Activated CD8-positive, alpha-beta memory T cell treated with anti-CD3 and anti-CD28 coated beads, Interleukin-2, amount 50 U/mL, for 48 hours (primary cell): Measurements from ENCODE around the gene APEH.
"Not testable (repeated sequence)": the region's sequence is repeated elsewhere in the genome, so short reads cannot be mapped to it uniquely, and the experiment has no call there.

ENCODE experiments used
- DNase-seq: peaks from one replicate; pipeline ENCODE4 v3.0.0-alpha.2; 2020

Gene APEH

GRCh38 chr3:49670940-49671290 is 3.2 kb upstream of the APEH start:
- no peak for DNase-seq

DNA sequence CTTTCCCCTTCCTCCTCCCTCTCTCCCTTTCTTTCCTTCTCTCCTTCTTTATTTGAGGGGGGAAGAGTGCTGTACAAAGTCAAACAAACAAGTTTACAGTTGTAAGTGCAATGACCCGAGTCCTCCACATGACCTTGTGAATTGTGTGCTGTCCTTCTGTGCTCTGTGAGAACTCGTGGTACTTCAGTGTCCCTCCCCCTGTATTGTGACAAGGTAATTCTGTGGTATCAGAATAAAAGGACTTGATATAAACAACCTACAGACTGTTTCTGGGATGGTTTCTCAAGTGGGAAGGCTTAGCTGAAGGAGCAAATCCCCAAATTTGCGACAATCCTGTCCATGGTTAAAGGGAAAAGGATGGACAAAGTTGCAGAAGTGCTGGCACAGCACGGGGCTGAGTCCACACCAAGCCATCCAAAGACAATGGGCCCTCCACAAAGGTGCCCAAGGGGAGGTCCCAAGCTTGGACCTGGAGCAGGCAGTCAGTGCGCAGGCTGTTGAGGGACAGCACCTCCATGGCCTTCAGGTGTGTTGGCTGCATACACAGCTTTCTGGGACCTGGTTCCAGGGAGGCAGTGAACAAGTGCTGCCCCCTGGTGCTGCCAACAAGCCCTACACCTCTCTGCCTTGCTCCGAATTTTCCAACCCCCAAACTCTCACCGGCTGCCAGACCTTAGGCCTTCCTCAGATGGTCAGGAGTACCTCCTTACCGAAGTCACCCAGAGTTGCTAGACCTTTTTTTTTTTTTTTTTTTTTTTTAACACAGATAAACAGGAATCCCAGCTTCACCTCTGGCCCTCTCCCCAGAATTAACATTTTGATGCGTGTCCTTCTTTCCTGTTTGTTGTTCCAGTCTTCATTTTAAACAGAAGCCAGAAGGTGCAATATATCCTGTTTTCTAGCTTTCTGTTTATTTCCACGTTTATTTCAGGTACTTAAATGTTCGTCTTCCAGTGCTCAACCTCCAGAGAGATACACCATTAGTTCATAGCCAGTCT is 2.6 kb upstream of the APEH start:
- peak; percentile 86 for DNase-seq

DNA sequence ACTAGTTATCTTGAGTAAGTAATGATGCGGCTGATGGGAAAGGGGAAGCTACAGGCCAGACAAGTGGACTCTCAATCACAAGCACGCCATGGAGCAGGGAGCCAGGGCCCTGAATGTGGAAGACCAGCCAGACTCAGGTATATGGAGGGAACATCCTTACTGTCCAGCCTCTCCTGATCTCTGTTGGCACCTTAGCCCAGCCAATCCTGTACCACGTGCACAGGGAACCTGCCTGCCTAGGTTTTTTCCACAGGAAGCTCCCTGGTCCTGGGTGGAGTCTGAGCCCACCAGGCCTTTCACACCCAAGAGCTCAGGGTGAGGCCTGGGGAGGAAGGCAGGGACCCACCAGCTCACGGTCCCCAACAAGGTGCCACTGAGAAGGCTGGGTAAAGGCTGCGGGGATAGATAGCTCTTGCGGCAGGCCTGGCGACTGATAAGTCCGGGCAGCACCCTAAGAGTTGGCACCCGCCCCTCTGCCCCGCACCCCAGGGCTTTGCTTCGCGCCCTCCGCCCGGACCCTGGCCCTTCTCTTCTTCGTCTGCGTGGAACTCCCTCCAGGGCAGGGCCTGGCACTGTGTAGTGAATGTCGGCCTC is 933 bp upstream of the APEH start:
- DNase-seq, result no peak

DNA sequence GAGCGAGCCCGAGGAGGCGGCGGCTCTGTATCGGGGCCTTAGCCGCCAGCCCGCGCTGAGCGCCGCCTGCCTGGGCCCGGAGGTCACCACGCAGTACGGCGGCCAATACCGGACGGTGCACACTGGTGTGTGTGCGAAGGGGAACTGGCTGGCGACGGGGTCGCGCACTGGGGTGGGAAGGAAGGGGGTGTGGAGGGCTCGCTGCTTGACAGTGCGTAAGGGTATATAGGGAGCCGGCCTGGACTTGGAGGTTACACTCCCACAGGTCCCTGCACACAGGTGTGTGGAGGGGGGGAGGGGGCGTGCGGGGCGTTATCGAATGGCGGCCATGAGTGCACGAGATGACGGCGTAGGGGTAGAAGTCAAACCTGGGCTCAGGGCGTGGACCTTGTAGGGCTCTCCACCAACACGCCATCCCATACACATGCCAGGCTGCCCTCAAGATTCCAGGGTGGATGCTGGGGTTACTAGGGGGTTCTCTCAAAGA is 389 bp downstream of the APEH start:
- no peak for DNase-seq

- DNase-seq, result no peak
Observed at GRCh38 chr3:49675912-49676311, 1.8 kb downstream of the APEH start.

- no peak for DNase-seq
Observed at GRCh38 chr3:49680493-49681231, 6.5 kb downstream of the APEH start.

DNA sequence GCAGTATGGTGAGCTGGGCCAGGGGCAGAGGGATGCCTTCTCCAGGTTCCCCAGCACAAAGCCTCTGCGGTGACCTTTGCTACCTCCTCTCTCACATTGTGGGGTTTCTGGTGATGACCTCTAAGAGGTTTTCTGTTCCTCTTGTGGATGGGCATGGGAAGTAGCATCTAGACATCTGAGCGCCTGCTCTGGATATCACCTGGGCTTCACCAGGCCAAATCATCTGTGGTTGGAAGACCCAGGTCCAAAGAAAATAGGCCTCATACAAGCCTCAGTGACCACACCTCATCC is 7.0 kb downstream of the APEH start:
- DNase-seq, result no peak

- DNase-seq, result no peak
Observed at GRCh38 chr3:49681543-49681942, 7.4 kb downstream of the APEH start.

DNA sequence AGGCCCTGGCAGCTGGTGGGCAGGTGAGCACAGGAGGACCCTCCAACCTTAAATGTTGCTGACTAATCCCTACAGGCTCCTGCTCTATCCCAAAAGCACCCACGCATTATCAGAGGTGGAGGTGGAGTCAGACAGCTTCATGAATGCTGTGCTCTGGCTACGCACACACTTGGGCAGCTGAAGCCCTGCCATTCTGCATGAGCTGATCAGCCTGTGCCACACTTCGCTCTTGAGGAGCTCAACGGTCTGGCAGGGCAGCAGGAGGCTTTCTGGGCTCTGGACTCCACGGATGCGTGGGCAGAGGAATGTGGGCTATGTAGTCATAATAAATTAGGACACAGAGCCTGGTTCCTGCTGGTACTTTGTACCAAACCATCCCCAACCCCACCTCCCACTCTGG is 9.0 kb downstream of the APEH start:
- no peak for DNase-seq

DNA sequence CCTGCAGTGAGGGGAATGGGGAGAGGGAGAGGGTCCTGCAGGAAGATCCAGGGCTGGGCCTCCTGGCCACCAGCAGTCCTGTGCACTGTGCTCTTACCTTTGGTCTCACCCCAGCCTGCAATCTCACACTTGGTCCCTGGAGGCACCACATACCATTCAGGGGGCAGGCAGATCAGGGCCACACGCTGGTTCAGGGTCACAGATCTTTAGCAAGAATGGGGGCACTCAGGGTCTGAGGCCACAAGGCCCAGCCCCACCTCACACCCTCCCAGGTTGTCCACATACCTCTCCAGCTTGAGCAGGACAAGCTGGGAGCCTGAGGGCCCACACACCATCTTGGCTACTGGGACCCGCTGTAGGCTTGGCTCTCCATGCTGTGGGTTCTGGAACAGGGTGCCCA is 10.3 kb downstream of the APEH start:
- DNase-seq, result not testable (repeated sequence)

- not testable (repeated sequence) for DNase-seq
Observed at GRCh38 chr3:49685103-49685502, 11.0 kb downstream of the APEH start.

GRCh38 chr3:49685846-49686245 is 11.7 kb downstream of the APEH start:
- DNase-seq, result not testable (repeated sequence)

GRCh38 chr3:49686346-49686745 is 12.2 kb downstream of the APEH start:
- peak; percentile 71 for DNase-seq

GRCh38 chr3:49686769-49687423 is 12.7 kb downstream of the APEH start:
- DNase-seq, result peak; percentile 78

- not testable (repeated sequence) for DNase-seq
Observed at GRCh38 chr3:49687424-49687795, 13.3 kb downstream of the APEH start.

GRCh38 chr3:49688338-49689045 is 14.3 kb downstream of the APEH start:
- not testable (repeated sequence) for DNase-seq

DNA sequence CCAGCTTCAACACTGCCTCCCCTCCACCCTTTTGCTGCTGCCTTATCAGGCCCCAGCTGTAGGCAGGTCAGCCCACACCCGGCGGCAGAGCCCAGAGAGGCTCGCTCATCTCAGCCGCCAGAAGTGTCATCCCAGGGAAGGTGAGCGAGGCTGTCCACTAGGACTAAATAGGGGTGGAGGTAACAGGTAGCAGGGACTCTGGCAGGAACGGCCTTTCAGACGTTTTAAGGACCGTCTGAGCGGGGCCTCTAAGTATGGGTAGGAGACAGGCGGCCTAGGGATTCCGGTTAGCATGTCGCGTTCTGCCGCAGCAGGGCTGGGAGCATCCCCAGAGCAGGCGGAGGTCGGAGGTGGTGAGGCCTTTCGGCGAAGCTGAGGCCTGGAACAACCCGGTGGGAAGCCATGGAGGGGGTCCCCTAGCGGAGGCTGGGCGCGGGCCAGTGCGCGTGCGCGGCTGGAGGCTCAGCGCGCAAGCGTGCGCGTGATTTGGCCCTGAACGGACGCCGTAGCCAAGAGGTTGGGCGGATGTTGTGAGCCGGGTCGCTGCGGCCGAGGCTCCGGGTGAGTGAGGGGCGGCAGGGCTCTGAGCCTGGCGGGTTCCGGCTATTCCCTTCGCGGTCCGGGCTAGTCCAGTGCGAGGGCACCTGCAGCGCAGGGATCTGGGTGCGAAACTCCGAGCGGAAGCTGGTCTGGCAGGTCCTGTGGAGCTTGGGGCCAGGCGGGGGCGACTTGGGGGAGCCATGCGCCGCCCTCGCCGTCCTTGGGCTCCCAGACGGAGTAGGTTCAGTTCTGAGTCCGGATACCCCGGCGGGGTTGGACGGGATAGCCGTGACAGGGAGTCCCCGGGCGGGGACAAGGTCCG is 15.1 kb downstream of the APEH start, which contains the start of the genes MST1 and RNF123:
MST1 (minus strand) TSS at position 429 of the 862 bp plus-strand sequence. CDS start 783 bp downstream, outside the sequence.
RNF123 (plus strand) TSS at position 512 of the 862 bp plus-strand sequence. CDS start 1,609 bp downstream, outside the sequence.
- peak; percentile 98 for DNase-seq

DNA sequence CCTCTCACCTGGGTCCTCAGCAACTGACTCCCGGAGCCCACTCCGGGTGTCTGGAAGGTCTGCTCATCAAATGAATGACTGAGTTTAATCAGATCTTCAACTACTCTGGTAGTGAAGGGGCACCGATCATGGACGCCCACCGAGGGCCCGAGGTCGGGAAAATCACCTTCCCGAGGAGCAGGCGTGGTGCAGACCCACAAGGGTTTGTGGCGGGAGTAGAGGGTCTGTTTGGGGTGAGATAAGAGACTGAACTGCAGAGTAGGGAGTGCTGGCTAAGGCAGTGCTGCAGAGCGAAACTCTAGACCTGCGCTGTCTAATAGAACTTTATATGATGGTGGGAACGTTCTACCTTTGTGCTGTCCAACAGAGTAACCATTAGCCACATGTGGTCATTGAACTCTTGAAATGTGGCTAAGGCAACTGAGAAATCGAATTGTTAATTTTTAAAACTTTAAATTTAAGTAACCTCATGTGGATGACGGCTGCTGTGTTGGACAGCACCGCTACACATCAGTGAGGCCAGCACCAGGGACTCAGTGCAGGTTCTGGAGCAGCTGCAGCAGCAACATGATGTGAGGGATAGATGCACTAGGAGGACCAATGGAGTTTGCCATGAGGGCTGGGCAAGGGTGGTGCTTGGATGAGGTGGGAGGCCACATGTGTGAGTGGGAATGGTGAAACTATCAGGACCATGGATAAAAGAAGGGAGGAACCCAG is 15.9 kb downstream of the APEH start:
- not testable (repeated sequence) for DNase-seq

GRCh38 chr3:49690856-49691255 is 16.7 kb downstream of the APEH start:
- DNase-seq, result not testable (repeated sequence)

- DNase-seq, result not testable (repeated sequence)
Observed at GRCh38 chr3:49691481-49691880, 17.3 kb downstream of the APEH start.
